KBM-7 (cell line): ENCODE data around the gene ABCC11.

Experiments
- DNase-seq: peaks from one replicate; pipeline ENCODE4 v3.0.0-alpha.2; 2015
- in situ Hi-C: fragments of 300-500 bp; cut with MboI; formaldehyde crosslinking; loops from 2 replicates; pipeline ENCODE4 v1.14.3; 2020; ENCODE audit warnings: low sequenced_read_pairs, low pct_unique_long_range_greater_than_20kb, mixed read lengths

ABCC11 gene

GRCh38 chr16:48140821-48141220 lies 106.5 kb downstream of the ABCC11 start:
- DNase-seq: no peak
- in situ Hi-C loops: no loop called here

GRCh38 chr16:48139517-48139916 lies 107.8 kb downstream of the ABCC11 start:
- in situ Hi-C loops: no loop called here
- no peak for DNase-seq

GRCh38 chr16:48138543-48138942 lies 108.8 kb downstream of the ABCC11 start:
- DNase-seq: no peak
- in situ Hi-C loops: no loop called here

GRCh38 chr16:48137822-48138221 lies 109.5 kb downstream of the ABCC11 start:
- in situ Hi-C loops: no loop called here
- DNase-seq: no peak

- in situ Hi-C loops: no loop called here
These were observed 110.6 kb downstream of the ABCC11 start for GRCh38 chr16:48136547-48137360.

GRCh38 chr16:48133455-48134211 lies 113.7 kb downstream of the ABCC11 start:
- DNase-seq: no peak
- in situ Hi-C loops: no loop called here

More at GRCh38 chr16:48136547-48137360, 110.6 kb downstream of the ABCC11 start:
- no peak for DNase-seq

GRCh38 chr16:48132696-48133095 lies 114.6 kb downstream of the ABCC11 start:
- DNase-seq: no peak
- in situ Hi-C loops: no loop called here

- in situ Hi-C loops: no loop called here
These were observed 116.0 kb downstream of the ABCC11 start for GRCh38 chr16:48131201-48131935.

GRCh38 chr16:48129926-48130325 lies 117.4 kb downstream of the ABCC11 start:
- DNase-seq: no peak
- in situ Hi-C loops: no loop called here

More at GRCh38 chr16:48131201-48131935, 116.0 kb downstream of the ABCC11 start:
- DNase-seq: no peak

- in situ Hi-C loops: no loop called here
- DNase-seq: no peak
These were observed 118.6 kb downstream of the ABCC11 start for GRCh38 chr16:48128769-48129168.

GRCh38 chr16:48126801-48127644 lies 120.3 kb downstream of the ABCC11 start:
- DNase-seq: no peak
- in situ Hi-C loops: no loop called here

- in situ Hi-C loops: no loop called here
- no peak for DNase-seq
These were observed 121.5 kb downstream of the ABCC11 start for GRCh38 chr16:48125888-48126287.

- no peak for DNase-seq
- in situ Hi-C loops: loop anchor here (25.0 kb wide), 1 partner anchor 987 kb away; the partner anchor contains the start of gene NETO2
These were observed 123.1 kb downstream of the ABCC11 start for GRCh38 chr16:48124266-48124665.

- in situ Hi-C loops: loop anchor here (25.0 kb wide), 1 partner anchor 986 kb away; the partner anchor contains the start of gene NETO2
- no peak for DNase-seq
These were observed 124.1 kb downstream of the ABCC11 start for GRCh38 chr16:48123104-48123788.

- in situ Hi-C loops: loop anchor here (25.0 kb wide), 1 partner anchor 984 kb away; the partner anchor contains the start of gene NETO2
- DNase-seq: no peak
These were observed 126.1 kb downstream of the ABCC11 start for GRCh38 chr16:48121276-48121675.

GRCh38 chr16:48118841-48119240 lies 128.5 kb downstream of the ABCC11 start:
- no peak for DNase-seq
- in situ Hi-C loops: loop anchor here (25.0 kb wide), 1 partner anchor 982 kb away; the partner anchor contains the start of gene NETO2

- DNase-seq: peak; percentile 87
- in situ Hi-C loops: loop anchor here (25.0 kb wide), 1 partner anchor 980 kb away; the partner anchor contains the start of gene NETO2
These were observed 129.9 kb downstream of the ABCC11 start for GRCh38 chr16:48117217-48118105.
